Neural cell (in vitro differentiated cells): ENCODE data around the gene HTRA2. TPM values are rescaled to one million over a fixed set of nuclear protein-coding genes. Genes with fewer than 3 reads are reported as not detected.

Experiments used
- H2AFZ ChIP-seq: fragments of 200-600, 300-800 bp; sonication (generic), shearing (Covaris generic); 2 replicates; pipeline ENCODE4 v1.6.0; 2014; ENCODE audit warnings: low read depth, mild to moderate bottlenecking, antibody characterized with exemption, low read length, moderate library complexity
- H3F3A ChIP-seq: fragments of 200-600 bp; shearing (Covaris generic); 2 replicates; pipeline ENCODE4 v1.6.1; 2016; ENCODE audit warnings: mild to moderate bottlenecking, moderate library complexity, mixed read lengths, antibody characterized with exemption, low read length; ENCODE audit not compliant: insufficient read depth, poor library complexity, severe bottlenecking
- H3K27ac ChIP-seq: fragments of 200-600, 300-800 bp; sonication (generic), shearing (Covaris generic); 2 replicates; pipeline ENCODE4 v1.5.1; 2014; ENCODE audit warnings: mild to moderate bottlenecking, low read length, moderate library complexity
- H3K27me3 ChIP-seq: fragments of 300-800, 200-600 bp; sonication (generic), shearing (Covaris generic); 2 replicates; pipeline ENCODE4 v1.6.0; 2014; ENCODE audit warnings: mild to moderate bottlenecking, low read depth, low read length, moderate library complexity; ENCODE audit not compliant: insufficient read depth
- H3K36me3 ChIP-seq: fragments of 300-800, 200-600 bp; sonication (generic), shearing (Covaris generic); 2 replicates; pipeline ENCODE4 v1.5.1; 2014; ENCODE audit warnings: mild to moderate bottlenecking, antibody characterized with exemption, low read length, moderate library complexity; ENCODE audit not compliant: insufficient read depth
- H3K4me2 ChIP-seq: fragments of 300-800, 200-600 bp; sonication (generic), shearing (Covaris generic); 2 replicates; pipeline ENCODE4 v1.6.0; 2014; ENCODE audit warnings: mild to moderate bottlenecking, low read length
- H3K4me3 ChIP-seq: fragments of 300-800, 200-600 bp; sonication (generic), shearing (Covaris generic); 2 replicates; pipeline ENCODE4 v1.5.1; 2014; ENCODE audit warnings: mild to moderate bottlenecking, low read length, moderate library complexity
- H3K79me2 ChIP-seq: fragments of 200-600 bp; shearing (Covaris generic); replicated peaks from 2 replicates; pipeline ENCODE4 v1.6.0; 2014; ENCODE audit warnings: mild to moderate bottlenecking, low read length, moderate library complexity; ENCODE audit not compliant: insufficient read depth
- H3K9ac ChIP-seq: fragments of 300-800, 200-600 bp; sonication (generic), shearing (Covaris generic); 2 replicates; pipeline ENCODE4 v1.6.1; 2016; ENCODE audit warnings: mild to moderate bottlenecking, low read length, mixed read lengths
- H3K9me2 ChIP-seq: fragments of 200-600 bp; shearing (Covaris generic); 2 replicates; pipeline ENCODE4 v1.6.1; 2016; ENCODE audit warnings: mild to moderate bottlenecking, low read length, mixed read lengths; ENCODE audit not compliant: insufficient read depth
- H3K9me3 ChIP-seq: fragments of 200-600, 300-800 bp; sonication (generic), shearing (Covaris generic); 2 replicates; pipeline ENCODE4 v1.6.1; 2016; ENCODE audit warnings: mild to moderate bottlenecking, mixed run types, low read length, moderate library complexity, mixed read lengths
- H4K20me1 ChIP-seq: fragments of 200-600 bp; shearing (Covaris generic); 2 replicates; pipeline ENCODE4 v1.6.1; 2016; ENCODE audit warnings: mild to moderate bottlenecking, mixed run types; ENCODE audit not compliant: insufficient read depth
- CTCF ChIP-seq: fragments of 450-650 bp; IDR thresholded peaks from 2 replicates; pipeline ENCODE4 v1.5.1; 2014; ENCODE audit warnings: antibody characterized with exemption, mild to moderate bottlenecking, moderate library complexity; ENCODE audit not compliant: poor library complexity, severe bottlenecking
- EP300 ChIP-seq: fragments of 450-650 bp; conservative IDR thresholded peaks from 2 replicates; pipeline ENCODE4 v1.6.1; 2014; ENCODE audit warnings: antibody characterized with exemption, mild to moderate bottlenecking, moderate library complexity; ENCODE audit not compliant: poor library complexity, severe bottlenecking
- EZH2 ChIP-seq: fragments of 200-600, 300-800 bp; shearing (Covaris generic), sonication (generic); IDR thresholded peaks from 2 replicates; pipeline ENCODE4 v1.6.1; 2014; ENCODE audit warnings: antibody characterized with exemption, low read length, borderline replicate concordance, mild to moderate bottlenecking; ENCODE audit not compliant: insufficient read depth, poor library complexity, severe bottlenecking
- MXI1 ChIP-seq: fragments of 450-650 bp; conservative IDR thresholded peaks from 2 replicates; pipeline ENCODE4 v1.6.1; 2014; ENCODE audit warnings: antibody characterized with exemption, mild to moderate bottlenecking; ENCODE audit not compliant: poor library complexity, severe bottlenecking
- POLR2AphosphoS5 ChIP-seq: IDR thresholded peaks from 2 replicates; pipeline ENCODE4 v1.6.1; 2012
- RAD21 ChIP-seq: fragments of 450-650 bp; conservative IDR thresholded peaks from 2 replicates; pipeline ENCODE4 v1.6.1; 2014; ENCODE audit warnings: antibody characterized with exemption, mild to moderate bottlenecking, moderate library complexity
- REST ChIP-seq: IDR thresholded peaks from 2 replicates; pipeline ENCODE4 v1.6.1; 2012; ENCODE audit warnings: borderline replicate concordance
- SMC3 ChIP-seq: fragments of 450-650 bp; conservative IDR thresholded peaks from 2 replicates; pipeline ENCODE4 v1.6.1; 2014; ENCODE audit warnings: antibody characterized with exemption, mild to moderate bottlenecking, moderate library complexity; ENCODE audit not compliant: poor library complexity
- TAF1 ChIP-seq: IDR thresholded peaks from 2 replicates; pipeline ENCODE4 v1.6.1; 2012; ENCODE audit warnings: low read depth
- polyA plus RNA-seq: library from polyadenylated mRNA; depleted of rRNA; stranded (reverse); fragments of >200 nt; gene quantifications from 2 replicates; pipeline ENCODE4 v1.2.3, GENCODE V29; 2014

The HTRA2 gene
- polyA plus RNA-seq, 1 donor from 2014 or later = 126 TPM

- Histone ChIP-seq H3K9me3 (no peaks in the 10 kb centered on the region), H3K9ac (no peak overlapping the region), H3K4me3 (peak overlapping the region; percentile 53), H3K79me2 (no peaks in the 10 kb centered on the region), H4K20me1 (no peaks in the 10 kb centered on the region), H3K27me3 (peaks cover 99% of the 10 kb centered on the region), H3K36me3 (no peaks in the 10 kb centered on the region), H3F3A (no peaks in the 10 kb centered on the region), H3K9me2 (no peaks in the 10 kb centered on the region), H2AFZ (no peak overlapping the region), H3K27ac (no peak overlapping the region), H3K4me2 (no peak overlapping the region)
- TF ChIP-seq REST = no peak
These were observed 13.6 kb upstream of the HTRA2 start for GRCh38 chr2:74515981-74516633.

GRCh38 chr2:74516650-74517049, 13.1 kb upstream of the HTRA2 start:
- no peaks in the 10 kb centered on the region for H4K20me1 ChIP-seq
- H3K4me3 ChIP-seq = peak overlapping the region; percentile 53
- H3K9me3 ChIP-seq = no peaks in the 10 kb centered on the region
- H3K9me2 ChIP-seq = no peaks in the 10 kb centered on the region
- no peaks in the 10 kb centered on the region for H3K79me2 ChIP-seq
- no peak overlapping the region for H3K9ac ChIP-seq
- no peak overlapping the region for H3K27ac ChIP-seq
- peaks cover 97% of the 10 kb centered on the region for H3K27me3 ChIP-seq
- no peak overlapping the region for H2AFZ ChIP-seq
- H3K4me2 ChIP-seq = no peak overlapping the region
- H3F3A ChIP-seq = no peaks in the 10 kb centered on the region
- TF ChIP-seq RAD21 (no peak), MXI1 (no peak), EZH2 (no peak), POLR2AphosphoS5 (no peak)
- no peaks in the 10 kb centered on the region for H3K36me3 ChIP-seq

GRCh38 chr2:74522516-74522915, 7.2 kb upstream of the HTRA2 start:
- Histone ChIP-seq H3K4me2 (no peak overlapping the region), H2AFZ (no peak overlapping the region), H4K20me1 (no peaks in the 10 kb centered on the region), H3K9ac (no peak overlapping the region), H3K4me3 (no peak overlapping the region), H3K36me3 (no peaks in the 10 kb centered on the region), H3K9me2 (no peaks in the 10 kb centered on the region), H3K79me2 (no peaks in the 10 kb centered on the region), H3K27me3 (peaks cover 48% of the 10 kb centered on the region), H3K27ac (no peak overlapping the region), H3F3A (no peaks in the 10 kb centered on the region), H3K9me3 (no peaks in the 10 kb centered on the region)
- TF ChIP-seq REST (no peak), EP300 (no peak), TAF1 (no peak), POLR2AphosphoS5 (no peak), EZH2 (no peak), CTCF (no peak), MXI1 (no peak), SMC3 (no peak), RAD21 (no peak)
